H9 (cell line): ENCODE data around the gene NFATC1. TPM values are rescaled to one million over a fixed set of nuclear protein-coding genes. Genes with fewer than 3 reads are reported as not detected.

Experiments used
- DNase-seq: peaks from one replicate; pipeline ENCODE4 v3.0.0-alpha.2; 2017
- H2AFZ ChIP-seq: one replicate; pipeline ENCODE4 v1.6.1; 2013; ENCODE audit warnings: mild to moderate bottlenecking, low read length, control low read depth, moderate library complexity
- H2AK5ac ChIP-seq: 2 replicates; pipeline ENCODE4 v1.6.1; 2013; ENCODE audit warnings: low read length, control low read depth, mixed read lengths; ENCODE audit not compliant: insufficient read length
- H2BK120ac ChIP-seq: one replicate; pipeline ENCODE4 v1.6.1; 2013; ENCODE audit warnings: low read depth, mild to moderate bottlenecking, low read length, control low read depth, inconsistent platforms; ENCODE audit not compliant: poor library complexity, severe bottlenecking
- H2BK12ac ChIP-seq: 2 replicates; pipeline ENCODE4 v1.6.1; 2013; ENCODE audit warnings: low read length, control low read depth, mixed read lengths, low read depth; ENCODE audit not compliant: insufficient read length
- H2BK15ac ChIP-seq: 2 replicates; pipeline ENCODE4 v1.6.1; 2013; ENCODE audit warnings: low read depth, low read length, control low read depth
- H2BK20ac ChIP-seq: one replicate; pipeline ENCODE4 v1.6.1; 2013; ENCODE audit warnings: low read depth, mild to moderate bottlenecking, low read length, control low read depth, inconsistent platforms; ENCODE audit not compliant: poor library complexity, severe bottlenecking
- H2BK5ac ChIP-seq: 2 replicates; pipeline ENCODE4 v1.6.1; 2013; ENCODE audit warnings: low read length, control low read depth, mixed read lengths; ENCODE audit not compliant: insufficient read length
- H3K14ac ChIP-seq: 2 replicates; pipeline ENCODE4 v1.6.1; 2013; ENCODE audit warnings: low read length, control low read depth; ENCODE audit not compliant: insufficient read depth
- H3K18ac ChIP-seq: 2 replicates; pipeline ENCODE4 v1.6.1; 2013; ENCODE audit warnings: low read depth, mild to moderate bottlenecking, mixed read lengths, low read length, control low read depth; ENCODE audit not compliant: insufficient read length
- H3K23ac ChIP-seq: 2 replicates; pipeline ENCODE4 v1.6.1; 2013; ENCODE audit warnings: low read length, control low read depth, mixed read lengths, low read depth; ENCODE audit not compliant: insufficient read length
- H3K23me2 ChIP-seq: 2 replicates; pipeline ENCODE4 v1.6.1; 2013; ENCODE audit warnings: low read depth, mild to moderate bottlenecking, mixed read lengths, low read length, control low read depth; ENCODE audit not compliant: insufficient read length, poor library complexity, severe bottlenecking
- H3K27ac ChIP-seq: 2 replicates; pipeline ENCODE4 v1.5.1; 2013; ENCODE audit warnings: low read length, control low read depth, mixed read lengths, low read depth; ENCODE audit not compliant: insufficient read length
- H3K27me3 ChIP-seq: 2 replicates; pipeline ENCODE4 v1.6.1; 2013; ENCODE audit warnings: low read length, control low read depth, inconsistent platforms; ENCODE audit not compliant: insufficient read depth
- H3K4ac ChIP-seq: 2 replicates; pipeline ENCODE4 v1.6.1; 2013; ENCODE audit warnings: low read depth, mild to moderate bottlenecking, control low read depth, inconsistent platforms, low read length, moderate library complexity
- H3K4me1 ChIP-seq: 2 replicates; pipeline ENCODE4 v1.6.1; 2013; ENCODE audit warnings: low read length, control low read depth, inconsistent platforms; ENCODE audit not compliant: insufficient read depth
- H3K4me2 ChIP-seq: 2 replicates; pipeline ENCODE4 v1.6.1; 2013; ENCODE audit warnings: low read length, control low read depth, mixed read lengths; ENCODE audit not compliant: insufficient read length, insufficient read depth
- H3K56ac ChIP-seq: 2 replicates; pipeline ENCODE4 v1.6.1; 2013; ENCODE audit warnings: low read depth, mild to moderate bottlenecking, mixed read lengths, low read length, control low read depth; ENCODE audit not compliant: insufficient read length
- H3K79me1 ChIP-seq: 2 replicates; pipeline ENCODE4 v1.6.1; 2013; ENCODE audit warnings: low read depth, mild to moderate bottlenecking, moderate library complexity, low read length, control low read depth, inconsistent platforms; ENCODE audit not compliant: insufficient read depth, poor library complexity, severe bottlenecking
- H3K79me2 ChIP-seq: 2 replicates; pipeline ENCODE4 v1.6.1; 2013; ENCODE audit warnings: low read length, control low read depth, inconsistent platforms; ENCODE audit not compliant: insufficient read depth
- H3K9ac ChIP-seq: 2 replicates; pipeline ENCODE4 v1.6.1; 2013; ENCODE audit warnings: low read length, control low read depth, mixed read lengths; ENCODE audit not compliant: insufficient read length; ENCODE audit errors: extremely low read depth
- H3K9me3 ChIP-seq: one replicate; pipeline ENCODE4 v1.6.1; 2013; ENCODE audit warnings: low read depth, low read length, inconsistent platforms; ENCODE audit not compliant: control insufficient read depth
- H3T11ph ChIP-seq: one replicate; pipeline ENCODE4 v1.6.1; 2013; ENCODE audit warnings: mild to moderate bottlenecking, low read length, control low read depth, inconsistent platforms
- H4K20me1 ChIP-seq: one replicate; pipeline ENCODE4 v1.6.1; 2013; ENCODE audit not compliant: control insufficient read depth, insufficient read length, insufficient read depth
- H4K5ac ChIP-seq: 2 replicates; pipeline ENCODE4 v1.6.1; 2013; ENCODE audit warnings: low read depth, mild to moderate bottlenecking, mixed read lengths, low read length, control low read depth; ENCODE audit not compliant: insufficient read length
- H4K8ac ChIP-seq: replicated peaks from 2 replicates; pipeline ENCODE4 v1.6.1; 2013; ENCODE audit warnings: low read length, control low read depth, mixed read lengths, low read depth; ENCODE audit not compliant: insufficient read length
- H4K91ac ChIP-seq: 2 replicates; pipeline ENCODE4 v1.6.1; 2013; ENCODE audit warnings: low read depth, mild to moderate bottlenecking, moderate library complexity, mixed read lengths, low read length, control low read depth; ENCODE audit not compliant: insufficient read length
- H3K27ac Mint-ChIP-seq, 3 experiments: 2 replicates in 2 of 3; 3 replicates in 1 of 3; pipeline ENCODE4 v1.8.0; 2020 to 2021; ENCODE audit warnings: mixed read lengths in 3 of 3, mild to moderate bottlenecking in 1 of 3, moderate library complexity in 1 of 3
- H3K27me3 Mint-ChIP-seq: 2 replicates; pipeline ENCODE4 v1.8.0; 2021; ENCODE audit warnings: low read depth, mild to moderate bottlenecking, moderate library complexity, mixed read lengths
- H3K36me3 Mint-ChIP-seq, 3 experiments: 2 replicates in 2 of 3; 3 replicates in 1 of 3; pipeline ENCODE4 v1.8.0; 2020 to 2021; ENCODE audit warnings: low read depth in 3 of 3, mixed read lengths in 3 of 3; ENCODE audit not compliant: insufficient read depth in 1 of 3
- H3K4me1 Mint-ChIP-seq, 2 experiments: 2 replicates each; pipeline ENCODE4 v1.8.0; 2020; ENCODE audit warnings: mixed read lengths in 2 of 2
- H3K4me3 Mint-ChIP-seq, 2 experiments: 2 replicates in 1 of 2; 3 replicates in 1 of 2; pipeline ENCODE4 v1.8.0; 2020 to 2021; ENCODE audit warnings: mild to moderate bottlenecking in 2 of 2, mixed read lengths in 2 of 2, moderate library complexity in 1 of 2
- H3K9me3 Mint-ChIP-seq, 2 experiments: 2 replicates in 1 of 2; 3 replicates in 1 of 2; pipeline ENCODE4 v1.8.0; 2020; ENCODE audit warnings: mild to moderate bottlenecking in 2 of 2, mixed read lengths in 2 of 2, moderate library complexity in 1 of 2
- WGBS: extraction: QIAGEN DNeasy Blood & Tissue Kit; methylation state at CpG from one replicate; pipeline ENCODE4 v1.1.7; 2013; ENCODE audit warnings: missing lambda C conversion rate, low lambda C conversion rate, mixed read lengths; ENCODE audit not compliant: insufficient read length; ENCODE audit errors: extremely low coverage; 5-methylcytosine and 5-hydroxymethylcytosine counted together
- total RNA-seq: library from RNA; stranded (reverse); gene quantifications from 2 replicates; pipeline ENCODE4 v1.2.1, GENCODE V29; 2021
- TF ChIP-seq, protein P1 (sequence below): fragments of 200-600 bp; sonication (generic); conservative IDR thresholded peaks from 3 replicates; pipeline ENCODE4 v1.8.0; 2021; ENCODE audit warnings: antibody characterized with exemption, mild to moderate bottlenecking

NFATC1 gene
- total RNA-seq, 1 experiment from 2014 or later = 5.5 TPM

DNA sequence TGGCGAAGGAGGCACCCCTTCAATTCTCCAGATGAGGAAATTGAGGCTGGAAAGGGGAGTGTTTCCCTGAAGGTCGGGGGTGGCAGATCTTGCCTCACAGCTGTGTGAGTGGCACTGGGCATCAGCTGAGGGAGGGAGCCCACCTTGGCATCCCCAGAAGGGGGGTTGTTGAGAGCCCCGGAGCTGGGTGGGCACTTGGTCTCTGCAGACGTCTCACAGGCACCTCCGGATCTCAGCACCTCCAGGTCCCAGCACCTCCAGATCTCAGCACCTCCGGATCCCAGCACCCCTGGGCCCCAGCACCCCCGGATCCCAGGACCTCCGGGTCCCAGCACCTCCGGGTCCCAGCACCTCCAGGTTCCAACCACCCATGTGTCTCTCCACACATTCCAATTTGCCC lies 137.9 kb downstream of the NFATC1 start:
- Histone ChIP-seq H3K79me1 (no peaks in the 10 kb centered on the region), H3K9me3 (peaks cover 8% of the 10 kb centered on the region), H3T11ph (no peak overlapping the region), H2BK120ac (no peak overlapping the region), H2AFZ (no peak overlapping the region), H3K14ac (no peak overlapping the region), H3K23ac (no peak overlapping the region), H4K8ac (no peak overlapping the region), H4K5ac (no peak overlapping the region), H2BK15ac (no peak overlapping the region), H3K79me2 (no peaks in the 10 kb centered on the region), H2BK5ac (no peak overlapping the region), H3K18ac (no peak overlapping the region), H3K27ac (no peak overlapping the region), H2AK5ac (no peak overlapping the region), H4K20me1 (no peaks in the 10 kb centered on the region), H3K23me2 (no peaks in the 10 kb centered on the region), H2BK20ac (no peak overlapping the region), H3K4ac (no peak overlapping the region), H3K27me3 (no peaks in the 10 kb centered on the region), H4K91ac (no peak overlapping the region), H3K4me2 (no peak overlapping the region), H3K9ac (no peak overlapping the region), H3K4me1 (no peaks in the 10 kb centered on the region), H3K56ac (no peak overlapping the region), H2BK12ac (no peak overlapping the region)
- Mint-ChIP-seq H3K4me1 (peaks cover 2 to 5% of the 10 kb centered on the region in 2 experiments; a peak in 2 of 4 replicates), H3K36me3 (peaks cover 4 to 5% (median 5%) of the 10 kb centered on the region in 3 experiments; a peak in 5 of 7 replicates), H3K27me3 (peaks cover 50% of the 10 kb centered on the region), H3K27ac (no peak overlapping the region), H3K4me3 (no peak overlapping the region), H3K9me3 (peaks cover 11 to 14% of the 10 kb centered on the region in 2 experiments)
- TF ChIP-seq, protein P1, sequence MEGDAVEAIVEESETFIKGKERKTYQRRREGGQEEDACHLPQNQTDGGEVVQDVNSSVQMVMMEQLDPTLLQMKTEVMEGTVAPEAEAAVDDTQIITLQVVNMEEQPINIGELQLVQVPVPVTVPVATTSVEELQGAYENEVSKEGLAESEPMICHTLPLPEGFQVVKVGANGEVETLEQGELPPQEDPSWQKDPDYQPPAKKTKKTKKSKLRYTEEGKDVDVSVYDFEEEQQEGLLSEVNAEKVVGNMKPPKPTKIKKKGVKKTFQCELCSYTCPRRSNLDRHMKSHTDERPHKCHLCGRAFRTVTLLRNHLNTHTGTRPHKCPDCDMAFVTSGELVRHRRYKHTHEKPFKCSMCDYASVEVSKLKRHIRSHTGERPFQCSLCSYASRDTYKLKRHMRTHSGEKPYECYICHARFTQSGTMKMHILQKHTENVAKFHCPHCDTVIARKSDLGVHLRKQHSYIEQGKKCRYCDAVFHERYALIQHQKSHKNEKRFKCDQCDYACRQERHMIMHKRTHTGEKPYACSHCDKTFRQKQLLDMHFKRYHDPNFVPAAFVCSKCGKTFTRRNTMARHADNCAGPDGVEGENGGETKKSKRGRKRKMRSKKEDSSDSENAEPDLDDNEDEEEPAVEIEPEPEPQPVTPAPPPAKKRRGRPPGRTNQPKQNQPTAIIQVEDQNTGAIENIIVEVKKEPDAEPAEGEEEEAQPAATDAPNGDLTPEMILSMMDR = no peak
- no peak for DNase-seq
- no CpG with 5 or more reads among the region's 9 CpGs for WGBS
